NB4 (cell line): ENCODE data around the gene ZNF581.

Source experiments
- POLR2A ChIP-seq: IDR thresholded peaks from 2 replicates; pipeline ENCODE4 v1.6.1; 2011; ENCODE audit warnings: mild to moderate bottlenecking; ENCODE audit not compliant: insufficient read length; ENCODE audit errors: extremely low read depth
- TF ChIP-seq, protein P1 (sequence below): IDR thresholded peaks from one replicate; pipeline ENCODE4 v1.5.1; 2012; ENCODE audit warnings: low read depth, low read length
- TF ChIP-seq, protein P2 (sequence below): IDR thresholded peaks from 2 replicates; pipeline ENCODE4 v1.6.1; 2011; ENCODE audit warnings: low read depth, low read length

DNA sequence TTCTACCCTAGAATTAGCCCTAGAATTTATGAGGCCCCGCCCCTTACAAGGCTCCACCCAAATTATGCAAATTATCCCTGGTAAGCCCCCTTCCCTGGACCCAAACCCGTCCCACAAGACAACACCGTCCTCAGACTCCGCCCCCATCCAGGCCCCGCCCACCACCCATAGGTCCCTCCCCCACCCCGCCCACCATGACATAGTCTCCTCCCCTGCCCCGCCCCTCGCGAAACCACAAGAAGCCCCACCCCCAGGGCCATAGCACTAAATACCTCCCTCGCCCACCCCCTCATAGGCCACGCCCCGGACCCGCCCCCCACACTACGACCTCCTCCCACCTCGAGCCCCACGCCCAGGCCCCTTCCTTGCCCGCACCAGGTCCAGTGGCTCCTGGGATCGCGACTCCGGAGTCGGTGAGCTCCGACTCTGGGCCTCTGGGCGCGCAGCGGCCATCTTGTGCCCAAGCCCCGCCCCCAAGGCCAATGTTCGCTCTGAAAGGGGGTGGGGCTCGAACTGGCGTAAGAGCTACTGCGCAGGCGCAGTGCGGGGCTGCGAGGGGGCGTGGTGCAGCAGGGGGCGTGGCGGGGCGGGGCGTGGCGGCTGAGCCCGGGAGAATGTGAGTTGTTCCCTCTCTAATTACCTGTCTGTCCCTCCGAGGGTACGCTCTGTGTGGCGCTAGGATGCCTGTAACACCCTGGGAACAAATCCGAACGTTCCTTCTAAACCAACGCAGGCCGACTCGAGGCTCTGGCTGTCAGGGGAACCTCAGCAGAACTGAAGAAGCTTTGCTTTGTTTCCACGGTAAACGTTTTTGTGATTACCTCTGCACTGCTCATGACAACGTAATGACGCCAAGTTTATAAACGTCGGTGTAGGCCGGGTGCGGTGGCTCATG lies 19.1 kb upstream of the ZNF581 start, which contains the start of gene ZNF784:
- TF ChIP-seq, protein P1, sequence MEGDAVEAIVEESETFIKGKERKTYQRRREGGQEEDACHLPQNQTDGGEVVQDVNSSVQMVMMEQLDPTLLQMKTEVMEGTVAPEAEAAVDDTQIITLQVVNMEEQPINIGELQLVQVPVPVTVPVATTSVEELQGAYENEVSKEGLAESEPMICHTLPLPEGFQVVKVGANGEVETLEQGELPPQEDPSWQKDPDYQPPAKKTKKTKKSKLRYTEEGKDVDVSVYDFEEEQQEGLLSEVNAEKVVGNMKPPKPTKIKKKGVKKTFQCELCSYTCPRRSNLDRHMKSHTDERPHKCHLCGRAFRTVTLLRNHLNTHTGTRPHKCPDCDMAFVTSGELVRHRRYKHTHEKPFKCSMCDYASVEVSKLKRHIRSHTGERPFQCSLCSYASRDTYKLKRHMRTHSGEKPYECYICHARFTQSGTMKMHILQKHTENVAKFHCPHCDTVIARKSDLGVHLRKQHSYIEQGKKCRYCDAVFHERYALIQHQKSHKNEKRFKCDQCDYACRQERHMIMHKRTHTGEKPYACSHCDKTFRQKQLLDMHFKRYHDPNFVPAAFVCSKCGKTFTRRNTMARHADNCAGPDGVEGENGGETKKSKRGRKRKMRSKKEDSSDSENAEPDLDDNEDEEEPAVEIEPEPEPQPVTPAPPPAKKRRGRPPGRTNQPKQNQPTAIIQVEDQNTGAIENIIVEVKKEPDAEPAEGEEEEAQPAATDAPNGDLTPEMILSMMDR = no peak
- TF ChIP-seq POLR2A = peak; percentile 44
- TF ChIP-seq, protein P2, sequence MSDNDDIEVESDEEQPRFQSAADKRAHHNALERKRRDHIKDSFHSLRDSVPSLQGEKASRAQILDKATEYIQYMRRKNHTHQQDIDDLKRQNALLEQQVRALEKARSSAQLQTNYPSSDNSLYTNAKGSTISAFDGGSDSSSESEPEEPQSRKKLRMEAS = no peak
